Hepatocyte (in vitro differentiated cells): ENCODE measurements around the gene SLFN5. TPM values are rescaled to one million over a fixed set of nuclear protein-coding genes. Genes with fewer than 3 reads are reported as not detected.
"Not testable (repeated sequence)": the region's sequence is repeated elsewhere in the genome, so short reads cannot be mapped to it uniquely, and the experiment has no call there.

Experiments
- DNase-seq: peaks from one replicate; pipeline ENCODE4 v3.0.0-alpha.2; 2016; ENCODE audit warnings: low spot score
- H2AFZ ChIP-seq: fragments of 200-600 bp; sonication (generic); 2 replicates; pipeline ENCODE4 v1.6.0; 2016; ENCODE audit warnings: antibody characterized with exemption, mild to moderate bottlenecking
- H3K27ac ChIP-seq: fragments of 200-600 bp; sonication (generic); 2 replicates; pipeline ENCODE4 v1.5.1; 2016; ENCODE audit warnings: mild to moderate bottlenecking
- H3K27me3 ChIP-seq: fragments of 200-600 bp; sonication (generic); 2 replicates; pipeline ENCODE4 v1.6.1; 2016
- H3K36me3 ChIP-seq: fragments of 200-600 bp; sonication (generic); replicated peaks from 2 replicates; pipeline ENCODE4 v1.5.1; 2016; ENCODE audit warnings: low read depth; ENCODE audit not compliant: insufficient read depth
- H3K4me1 ChIP-seq: fragments of 200-600 bp; sonication (generic); 2 replicates; pipeline ENCODE4 v1.5.1; 2016; ENCODE audit warnings: mild to moderate bottlenecking, moderate library complexity; ENCODE audit not compliant: insufficient read depth
- H3K4me2 ChIP-seq: fragments of 200-600 bp; sonication (generic); 2 replicates; pipeline ENCODE4 v1.6.0; 2016
- H3K4me3 ChIP-seq: fragments of 200-600 bp; sonication (generic); 2 replicates; pipeline ENCODE4 v1.5.1; 2016; ENCODE audit warnings: mild to moderate bottlenecking
- H3K79me2 ChIP-seq: fragments of 200-600 bp; sonication (generic); 2 replicates; pipeline ENCODE4 v1.6.0; 2017; ENCODE audit warnings: mild to moderate bottlenecking
- H3K9me2 ChIP-seq: fragments of 200-600 bp; sonication (generic); replicated peaks from 2 replicates; pipeline ENCODE4 v1.6.0; 2017; ENCODE audit warnings: mild to moderate bottlenecking; ENCODE audit not compliant: insufficient read depth
- H3K9me3 ChIP-seq: fragments of 200-600 bp; sonication (generic); 2 replicates; pipeline ENCODE4 v1.5.1; 2016; ENCODE audit warnings: low read depth, mild to moderate bottlenecking
- H4K20me1 ChIP-seq: fragments of 200-600 bp; sonication (generic); 2 replicates; pipeline ENCODE4 v1.6.0; 2016; ENCODE audit warnings: mild to moderate bottlenecking; ENCODE audit not compliant: insufficient read depth, poor library complexity, severe bottlenecking
- EZH2 ChIP-seq: fragments of 200-600 bp; sonication (generic); IDR thresholded peaks from 2 replicates; pipeline ENCODE4 v1.6.1; 2016; ENCODE audit warnings: antibody characterized with exemption, mild to moderate bottlenecking, borderline replicate concordance
- EZH2phosphoT487 ChIP-seq: fragments of 200-600 bp; sonication (generic); IDR thresholded peaks from one replicate; pipeline ENCODE4 v1.6.1; 2018; ENCODE audit warnings: antibody characterized with exemption, mild to moderate bottlenecking, low read depth, moderate library complexity; ENCODE audit not compliant: unreplicated experiment, severe bottlenecking
- WGBS: methylation state at CpG from one replicate; pipeline ENCODE4 v1.1.6; 2016; ENCODE audit warnings: low lambda C conversion rate; ENCODE audit errors: missing lambda C conversion rate; 5-methylcytosine and 5-hydroxymethylcytosine counted together
- polyA plus RNA-seq: library from polyadenylated mRNA; unstranded; fragments of >200 nt; fragmentation: Nextera tagmentation; extraction: Ambion mirVana; gene quantifications from 2 replicates; pipeline ENCODE4 v1.2.1, GENCODE V29; 2016
- total RNA-seq: library from RNA; depleted of rRNA; stranded (reverse); fragments of >200 nt; gene quantifications from 2 replicates; pipeline ENCODE4 v1.2.3, GENCODE V29; 2014
- TF ChIP-seq, protein P1 (sequence below): fragments of 200-600 bp; sonication (generic); IDR thresholded peaks from 2 replicates; pipeline ENCODE4 v1.5.1; 2016; ENCODE audit warnings: antibody characterized with exemption, mild to moderate bottlenecking; ENCODE audit not compliant: poor library complexity

Gene SLFN5
- total RNA-seq (9.5 and 9.8 TPM in 2 replicates), polyA plus RNA-seq (1.6 and 1.7 TPM in 2 replicates)

- WGBS: under 1% methylated on average over 44 of the region's 44 CpGs
- no peak for TF ChIP-seq EZH2phosphoT487
- TF ChIP-seq EZH2: no peak
- TF ChIP-seq, protein P1, sequence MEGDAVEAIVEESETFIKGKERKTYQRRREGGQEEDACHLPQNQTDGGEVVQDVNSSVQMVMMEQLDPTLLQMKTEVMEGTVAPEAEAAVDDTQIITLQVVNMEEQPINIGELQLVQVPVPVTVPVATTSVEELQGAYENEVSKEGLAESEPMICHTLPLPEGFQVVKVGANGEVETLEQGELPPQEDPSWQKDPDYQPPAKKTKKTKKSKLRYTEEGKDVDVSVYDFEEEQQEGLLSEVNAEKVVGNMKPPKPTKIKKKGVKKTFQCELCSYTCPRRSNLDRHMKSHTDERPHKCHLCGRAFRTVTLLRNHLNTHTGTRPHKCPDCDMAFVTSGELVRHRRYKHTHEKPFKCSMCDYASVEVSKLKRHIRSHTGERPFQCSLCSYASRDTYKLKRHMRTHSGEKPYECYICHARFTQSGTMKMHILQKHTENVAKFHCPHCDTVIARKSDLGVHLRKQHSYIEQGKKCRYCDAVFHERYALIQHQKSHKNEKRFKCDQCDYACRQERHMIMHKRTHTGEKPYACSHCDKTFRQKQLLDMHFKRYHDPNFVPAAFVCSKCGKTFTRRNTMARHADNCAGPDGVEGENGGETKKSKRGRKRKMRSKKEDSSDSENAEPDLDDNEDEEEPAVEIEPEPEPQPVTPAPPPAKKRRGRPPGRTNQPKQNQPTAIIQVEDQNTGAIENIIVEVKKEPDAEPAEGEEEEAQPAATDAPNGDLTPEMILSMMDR: peak; percentile 2
- Histone ChIP-seq H3K4me3 (peak within 1 kb of the TSS; percentile 73), H3K9me2 (no peaks in the 10 kb centered on the region), H3K4me1 (peaks cover 7% of the 10 kb centered on the region), H3K27me3 (no peaks in the 10 kb centered on the region), H2AFZ (peak within 1 kb of the TSS; percentile 87), H3K36me3 (no peaks in the 10 kb centered on the region), H3K27ac (peak within 1 kb of the TSS; percentile 93), H3K9me3 (no peaks in the 10 kb centered on the region), H4K20me1 (no peaks in the 10 kb centered on the region), H3K4me2 (peak within 1 kb of the TSS; percentile 81), H3K79me2 (peaks cover 18% of the 10 kb centered on the region)
- DNase-seq: peak; percentile 93
These were observed at the start of gene SLFN5 for GRCh38 chr17:35242805-35243560. Gene SLFN5 (plus strand): TSS chr17:35243072. CDS start chr17:35258691, 15,619 bp downstream.

DNA sequence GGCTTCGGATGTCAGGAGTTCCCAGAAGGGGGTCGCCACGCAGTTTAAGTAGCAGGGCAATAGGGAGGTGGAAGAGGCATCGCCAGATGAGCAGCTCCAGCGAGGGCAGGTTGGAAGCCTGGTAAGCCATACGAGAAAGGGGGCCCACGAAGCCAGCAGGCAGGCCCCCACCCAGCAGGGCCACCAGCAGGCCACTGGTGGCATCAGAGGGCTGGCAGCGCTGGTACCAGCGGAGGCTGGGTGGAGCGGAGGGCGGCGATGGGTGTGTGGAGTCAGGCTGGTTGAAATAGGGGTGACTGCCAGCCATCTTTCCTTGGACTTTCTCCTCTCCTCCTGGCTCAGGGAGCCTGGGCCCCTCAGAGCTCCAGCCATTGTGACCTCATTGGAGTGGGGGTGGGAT, 48.9 kb upstream of the SLFN5 start, which contains the start of gene SLC35G3:
Gene SLC35G3, minus strand, starts transcription at position 393 of the 400 bp plus-strand sequence. Its CDS starts 86 bp downstream, at position 307.
- H3K9me2 ChIP-seq, H3K4me2 ChIP-seq, H3K79me2 ChIP-seq, DNase-seq, H4K20me1 ChIP-seq, H3K9me3 ChIP-seq, H3K4me3 ChIP-seq, H3K27me3 ChIP-seq, H3K36me3 ChIP-seq, H3K4me1 ChIP-seq, H3K27ac ChIP-seq, H2AFZ ChIP-seq: not testable (repeated sequence)
- WGBS: 91% methylated on average over 12 of the region's 12 CpGs

DNA sequence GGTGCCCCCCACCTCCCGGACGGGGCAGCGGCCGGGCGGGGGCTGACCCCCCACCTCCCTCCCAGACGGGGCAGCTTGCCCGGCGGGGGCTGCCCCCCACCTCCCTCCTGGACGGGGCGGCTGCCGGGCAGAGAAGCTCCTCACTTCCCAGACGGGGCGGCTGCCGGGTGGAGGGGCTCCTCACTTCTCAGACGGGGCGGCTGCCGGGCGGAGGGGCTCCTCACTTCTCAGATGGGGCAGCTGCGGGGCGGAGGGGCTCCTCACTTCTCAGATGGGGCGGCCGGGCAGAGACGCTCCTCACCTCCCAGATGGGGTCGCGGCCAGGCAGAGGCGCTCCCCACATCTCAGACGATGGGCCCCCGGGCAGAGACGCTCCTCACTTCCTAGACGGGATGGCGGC, 47.8 kb upstream of the SLFN5 start:
- H3K27me3 ChIP-seq, H3K36me3 ChIP-seq, H3K4me3 ChIP-seq, H2AFZ ChIP-seq, H3K9me3 ChIP-seq, H4K20me1 ChIP-seq, H3K79me2 ChIP-seq, H3K9me2 ChIP-seq, H3K4me2 ChIP-seq, H3K27ac ChIP-seq, DNase-seq, H3K4me1 ChIP-seq: not testable (repeated sequence)
- WGBS: 94% methylated on average over 6 of the region's 31 CpGs

- not testable (repeated sequence) for H3K4me1 ChIP-seq, H3K9me2 ChIP-seq, H3K36me3 ChIP-seq, H2AFZ ChIP-seq, H4K20me1 ChIP-seq, H3K27me3 ChIP-seq, DNase-seq, H3K4me3 ChIP-seq, H3K4me2 ChIP-seq, H3K79me2 ChIP-seq, H3K27ac ChIP-seq, H3K9me3 ChIP-seq
- WGBS: 72% methylated on average over 2 of the region's 2 CpGs
These were observed 40.3 kb upstream of the SLFN5 start for GRCh38 chr17:35202582-35202981.

GRCh38 chr17:35210741-35211140, 32.1 kb upstream of the SLFN5 start:
- Histone ChIP-seq H3K9me3 (no peaks in the 10 kb centered on the region), H3K4me2 (no peak overlapping the region), H3K27me3 (peaks cover 12% of the 10 kb centered on the region), H3K4me3 (no peak overlapping the region), H4K20me1 (no peaks in the 10 kb centered on the region), H3K9me2 (no peaks in the 10 kb centered on the region), H3K4me1 (no peaks in the 10 kb centered on the region), H3K36me3 (no peaks in the 10 kb centered on the region), H3K27ac (no peak overlapping the region), H2AFZ (no peak overlapping the region), H3K79me2 (no peaks in the 10 kb centered on the region)
- DNase-seq: no peak
- TF ChIP-seq EZH2phosphoT487 (no peak), EZH2 (no peak)
- TF ChIP-seq, protein P1: no peak
- WGBS: 88% methylated on average over 7 of the region's 7 CpGs
